Measurements from ENCODE around the gene FBXL19.
"Not testable (repeated sequence)": the region's sequence is repeated elsewhere in the genome, so short reads cannot be mapped to it uniquely, and the experiment has no call there.

Gene FBXL19, protein sequence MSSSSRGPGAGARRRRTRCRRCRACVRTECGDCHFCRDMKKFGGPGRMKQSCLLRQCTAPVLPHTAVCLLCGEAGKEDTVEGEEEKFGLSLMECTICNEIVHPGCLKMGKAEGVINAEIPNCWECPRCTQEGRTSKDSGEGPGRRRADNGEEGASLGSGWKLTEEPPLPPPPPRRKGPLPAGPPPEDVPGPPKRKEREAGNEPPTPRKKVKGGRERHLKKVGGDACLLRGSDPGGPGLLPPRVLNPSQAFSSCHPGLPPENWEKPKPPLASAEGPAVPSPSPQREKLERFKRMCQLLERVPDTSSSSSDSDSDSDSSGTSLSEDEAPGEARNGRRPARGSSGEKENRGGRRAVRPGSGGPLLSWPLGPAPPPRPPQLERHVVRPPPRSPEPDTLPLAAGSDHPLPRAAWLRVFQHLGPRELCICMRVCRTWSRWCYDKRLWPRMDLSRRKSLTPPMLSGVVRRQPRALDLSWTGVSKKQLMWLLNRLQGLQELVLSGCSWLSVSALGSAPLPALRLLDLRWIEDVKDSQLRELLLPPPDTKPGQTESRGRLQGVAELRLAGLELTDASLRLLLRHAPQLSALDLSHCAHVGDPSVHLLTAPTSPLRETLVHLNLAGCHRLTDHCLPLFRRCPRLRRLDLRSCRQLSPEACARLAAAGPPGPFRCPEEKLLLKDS

DNA sequence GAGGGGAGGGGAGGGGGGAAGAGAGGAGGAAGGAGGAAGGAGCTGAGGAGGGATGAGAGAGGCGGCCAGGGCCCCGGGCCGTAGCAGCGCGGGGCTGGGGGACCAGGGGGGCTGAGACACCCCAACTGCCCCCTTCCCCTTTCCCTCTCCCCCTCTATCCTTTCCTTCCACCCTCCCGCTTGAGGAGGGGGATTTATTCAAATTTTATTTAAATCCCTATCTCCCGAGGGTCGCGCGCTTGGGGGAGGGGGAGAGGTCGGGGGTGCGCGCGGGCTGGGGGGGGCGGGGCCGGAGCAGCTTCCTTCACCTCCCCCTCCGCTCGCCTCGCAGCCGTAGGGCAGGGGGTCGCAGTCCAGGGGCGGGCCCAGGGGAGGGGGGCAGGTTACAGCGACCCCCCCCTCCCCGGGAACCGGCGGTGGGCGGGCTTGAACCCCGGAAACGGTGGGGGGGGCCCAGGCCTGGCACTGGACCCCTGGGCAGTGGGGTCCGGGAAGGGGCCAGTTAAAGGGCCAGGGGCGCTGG lies at the start of gene FBXL19:
FBXL19 (plus strand) TSS at position 19 of the 522 bp plus-strand sequence. CDS start 2,183 bp downstream, outside the sequence.
- DNase-seq, result no peak

DNA sequence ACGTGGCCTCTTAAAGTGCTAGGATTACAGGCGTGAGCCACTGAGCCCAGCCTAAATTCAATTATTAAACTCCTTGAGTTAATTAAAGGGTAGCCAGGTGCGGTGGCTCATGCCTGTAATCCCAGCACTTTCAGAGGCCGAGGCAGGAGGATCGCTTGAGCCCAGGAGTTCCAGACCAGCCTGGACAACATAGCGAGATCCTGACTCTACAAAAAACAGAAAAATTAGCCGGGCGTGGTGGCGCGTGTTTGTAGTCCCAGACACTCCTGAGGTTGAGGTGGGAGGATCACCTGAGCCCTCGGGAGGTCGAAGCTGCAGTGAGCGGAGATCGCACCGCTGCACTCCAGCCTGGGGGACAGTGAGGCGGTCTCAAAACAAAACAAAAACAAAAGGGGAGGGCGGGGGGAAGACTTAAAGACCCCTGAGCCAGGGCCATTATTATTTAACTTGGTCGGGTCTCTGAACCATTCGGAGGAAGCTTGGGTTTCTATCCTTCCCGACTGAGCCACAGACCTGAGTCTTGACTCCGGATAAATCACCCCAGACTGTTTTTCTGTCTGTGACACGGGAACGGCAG lies 49.0 kb upstream of the FBXL19 start:
- DNase-seq, result no peak

DNA sequence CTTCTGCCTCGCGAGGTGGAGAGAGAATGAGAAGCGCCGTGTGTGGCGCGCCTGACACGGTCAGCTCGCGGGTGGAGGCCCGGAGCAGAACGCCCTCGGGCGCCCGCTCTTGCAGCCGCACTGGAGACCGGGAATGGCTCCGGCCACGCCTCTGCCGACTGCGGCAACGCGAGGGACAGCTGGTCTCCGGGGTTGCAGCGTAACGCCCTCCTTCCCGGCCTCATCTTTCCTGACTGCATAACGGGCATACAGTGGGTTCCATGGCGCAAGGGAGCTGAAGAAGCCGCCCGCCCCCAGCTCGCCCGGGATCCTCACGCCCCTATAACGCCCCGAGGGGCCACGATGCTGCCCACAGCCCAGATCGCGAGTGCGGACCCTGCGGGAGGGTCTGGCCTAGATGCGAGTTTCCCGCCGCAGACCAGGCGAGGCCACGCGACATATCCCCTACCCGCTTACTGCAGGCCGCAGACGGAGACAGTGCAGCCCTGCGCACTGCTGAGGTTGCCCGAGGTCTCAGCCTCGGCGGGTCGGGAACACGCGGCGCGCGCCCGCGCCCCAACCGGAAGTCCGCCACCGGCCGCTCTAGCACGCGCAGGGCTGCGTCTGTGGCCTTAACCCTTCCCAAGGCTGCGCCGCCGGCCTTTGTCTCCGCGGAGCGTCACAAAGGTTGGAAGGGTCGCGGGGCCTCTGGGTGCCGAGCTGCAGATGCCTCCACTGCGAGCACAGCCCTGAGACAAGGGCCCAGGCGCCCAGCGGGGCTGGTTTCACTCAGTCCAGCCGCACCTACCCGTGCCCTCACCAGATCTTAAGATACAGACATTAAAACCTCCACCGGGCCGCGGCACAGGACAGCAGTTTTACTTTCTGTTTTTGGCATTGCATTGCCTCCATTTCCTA lies 48.3 kb upstream of the FBXL19 start:
- DNase-seq, result peak; percentile 91

GRCh38 chr16:30875871-30876801 lies 47.2 kb upstream of the FBXL19 start:
- DNase-seq, result peak; percentile 72

- DNase-seq, result no peak
Measured at GRCh38 chr16:30876867-30877266, 46.5 kb upstream of the FBXL19 start.

DNA sequence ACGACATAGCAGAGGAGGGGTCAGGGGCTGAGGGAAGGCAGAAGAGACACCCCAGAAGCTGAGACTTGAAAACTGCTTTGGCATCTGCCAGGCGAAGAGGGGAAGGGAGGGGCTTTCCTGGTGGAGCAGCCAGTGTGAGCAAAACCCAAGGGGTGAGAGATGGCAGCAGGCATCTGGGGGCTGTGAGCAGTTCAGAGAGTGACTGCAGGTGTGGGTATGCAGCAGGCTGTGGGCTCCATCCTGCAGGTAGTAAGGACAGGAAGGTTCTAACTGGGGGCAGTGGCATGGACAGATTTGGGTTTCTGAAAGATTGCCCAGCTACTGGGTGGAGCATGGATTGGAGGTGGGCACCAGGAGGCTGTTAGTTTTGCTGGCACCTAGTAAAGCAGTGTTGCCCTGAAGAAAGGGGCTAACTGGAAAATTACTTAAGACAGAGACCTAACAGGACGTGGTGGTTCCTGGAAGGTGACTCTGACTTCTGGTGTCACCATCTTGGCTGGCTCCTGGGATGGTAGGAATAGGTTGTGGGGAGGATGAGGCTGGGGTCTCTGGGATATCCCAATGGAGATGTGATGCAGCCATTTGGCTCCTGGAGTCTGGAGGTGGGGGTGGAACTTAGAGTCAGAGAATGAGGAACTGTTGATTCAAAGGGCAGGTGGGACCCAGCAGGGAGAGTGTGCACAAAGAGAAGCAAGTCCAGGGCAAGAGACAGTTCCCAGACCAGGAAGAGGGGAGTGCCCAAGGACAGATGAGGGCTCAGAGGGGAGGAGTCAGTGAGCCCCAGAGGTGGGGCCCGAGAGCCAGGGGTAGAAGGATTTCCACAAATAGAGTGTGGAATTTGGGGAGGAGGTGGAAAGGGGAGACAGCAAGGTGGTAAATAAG lies 40.7 kb upstream of the FBXL19 start:
- DNase-seq, result no peak

GRCh38 chr16:30884760-30885159 lies 38.6 kb upstream of the FBXL19 start:
- no peak for DNase-seq

DNA sequence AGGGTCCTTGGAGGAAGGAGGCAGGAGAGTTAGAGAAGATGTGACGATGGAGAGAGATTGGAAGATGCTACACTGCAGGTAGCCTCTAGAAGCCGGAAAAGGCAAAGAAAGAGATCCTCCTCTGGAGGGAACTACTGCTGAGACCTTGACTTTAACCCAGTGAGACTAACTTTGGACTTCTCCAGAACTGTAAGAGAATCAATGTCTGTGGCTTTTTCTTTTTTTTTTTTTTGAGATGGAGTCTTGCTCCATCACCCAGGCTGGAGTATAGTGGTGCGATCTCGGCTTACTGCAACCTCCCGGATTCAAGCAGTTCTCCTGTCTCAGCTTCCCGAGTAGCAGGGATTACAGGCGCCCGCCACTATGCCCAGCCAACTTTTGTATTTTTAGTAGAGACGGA lies 38.2 kb upstream of the FBXL19 start:
- no peak for DNase-seq

DNA sequence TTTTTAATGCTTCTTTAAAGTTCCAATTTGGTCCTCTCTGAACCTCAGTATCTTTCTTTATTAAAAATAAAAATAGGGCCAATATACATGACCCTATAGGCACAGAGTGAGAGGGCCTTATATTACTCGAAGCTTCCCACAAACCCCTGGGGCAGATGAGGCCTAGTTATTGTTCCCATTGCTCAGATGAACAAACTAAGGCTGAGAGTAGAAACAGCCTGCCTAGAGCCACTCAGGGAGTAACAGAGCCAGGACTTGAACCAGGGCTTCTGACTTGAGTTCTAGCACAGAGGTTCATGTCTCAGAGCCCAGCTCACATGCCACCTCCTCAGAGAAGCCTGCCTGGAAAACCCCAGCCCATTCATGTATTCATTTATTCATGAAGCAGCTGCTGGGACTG lies 37.2 kb upstream of the FBXL19 start:
- no peak for DNase-seq

DNA sequence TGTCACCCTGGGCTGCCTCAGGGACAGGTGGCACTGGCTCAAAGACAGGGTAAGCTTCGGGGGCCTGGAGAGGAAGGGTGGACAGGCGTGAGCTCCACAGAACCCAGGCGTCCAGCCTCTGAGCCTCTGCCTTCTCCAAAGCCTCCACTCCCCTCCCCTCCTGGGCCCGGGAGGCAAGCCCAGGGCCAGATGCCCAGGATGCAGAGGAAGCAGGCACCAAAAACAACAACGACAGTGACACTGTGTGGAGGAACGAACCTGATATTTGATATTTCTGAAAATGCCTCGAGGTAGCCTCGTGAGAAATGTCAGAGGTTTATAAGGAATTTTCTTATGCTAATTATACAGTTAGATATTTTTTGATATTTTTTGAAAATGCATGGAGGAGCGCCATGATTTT lies 35.4 kb upstream of the FBXL19 start:
- no peak for DNase-seq

DNA sequence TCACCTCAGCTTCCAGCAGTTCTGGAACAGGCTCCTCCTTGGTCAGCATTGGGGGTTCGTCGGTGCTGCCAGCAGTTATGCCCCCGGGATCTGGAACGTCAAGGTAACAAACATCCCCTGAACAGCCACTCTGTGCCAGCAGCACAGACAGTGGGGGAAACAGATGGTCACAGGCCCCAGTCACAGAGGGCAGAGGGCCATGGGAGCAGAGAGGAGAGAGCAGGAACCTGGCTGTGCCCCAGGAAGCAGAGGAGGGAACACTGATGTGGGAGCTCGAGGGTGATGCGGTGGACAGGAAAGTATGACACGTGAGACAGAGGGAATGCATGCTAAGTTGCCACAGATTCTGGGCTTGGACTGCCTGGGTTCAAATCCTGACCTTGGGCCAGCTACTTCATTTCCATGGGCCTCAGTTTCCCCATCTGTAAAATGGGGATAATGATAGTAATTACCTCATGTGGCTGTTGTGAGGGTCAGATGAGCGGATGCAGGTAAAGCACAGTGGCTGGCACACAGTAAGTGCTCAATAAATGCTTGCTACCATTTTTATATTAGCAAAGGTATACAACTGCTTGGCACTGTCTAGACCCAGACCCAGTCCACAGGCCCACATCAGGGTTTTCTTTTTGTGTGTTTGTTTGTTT lies 34.4 kb upstream of the FBXL19 start:
- no peak for DNase-seq

- DNase-seq, result no peak
Measured at GRCh38 chr16:30889721-30890120, 33.7 kb upstream of the FBXL19 start.

DNA sequence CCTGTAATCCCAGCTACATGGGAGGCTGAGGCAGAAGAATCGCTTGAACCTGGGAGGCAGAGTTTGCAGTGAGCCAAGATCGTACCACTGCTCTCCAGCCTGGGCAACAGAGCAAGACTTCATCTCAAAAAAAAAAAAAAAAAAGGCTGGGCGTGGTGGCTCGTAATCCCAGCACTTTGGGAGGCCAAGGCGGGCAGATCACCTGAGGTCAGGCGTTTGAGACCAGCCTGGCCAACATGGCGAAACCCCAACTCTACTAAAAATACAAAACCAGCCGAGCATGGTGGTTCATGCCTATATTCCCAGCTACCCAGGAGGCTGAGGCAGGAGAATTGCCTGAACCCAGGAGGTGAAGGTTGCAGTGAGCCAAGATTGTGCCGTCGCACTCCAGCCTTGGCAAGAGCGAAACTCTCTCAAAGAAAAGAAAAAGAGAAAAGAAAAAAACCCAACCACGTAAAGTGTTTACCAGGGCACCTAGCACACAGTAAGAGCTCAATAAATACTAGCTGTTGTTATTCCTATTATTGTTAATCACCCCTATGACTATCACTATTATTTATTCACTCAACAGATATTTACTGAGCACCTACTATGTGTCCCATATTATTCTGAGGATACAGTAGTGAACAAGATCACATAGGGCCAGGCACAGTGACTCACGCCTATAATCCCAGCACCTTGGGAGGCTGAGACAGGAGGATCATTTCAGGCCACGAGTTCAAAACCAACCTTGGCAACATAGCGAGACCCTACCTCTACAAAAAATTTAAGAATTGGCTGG lies 32.1 kb upstream of the FBXL19 start:
- not testable (repeated sequence) for DNase-seq

GRCh38 chr16:30892670-30893416 lies 30.5 kb upstream of the FBXL19 start:
- DNase-seq, result no peak

DNA sequence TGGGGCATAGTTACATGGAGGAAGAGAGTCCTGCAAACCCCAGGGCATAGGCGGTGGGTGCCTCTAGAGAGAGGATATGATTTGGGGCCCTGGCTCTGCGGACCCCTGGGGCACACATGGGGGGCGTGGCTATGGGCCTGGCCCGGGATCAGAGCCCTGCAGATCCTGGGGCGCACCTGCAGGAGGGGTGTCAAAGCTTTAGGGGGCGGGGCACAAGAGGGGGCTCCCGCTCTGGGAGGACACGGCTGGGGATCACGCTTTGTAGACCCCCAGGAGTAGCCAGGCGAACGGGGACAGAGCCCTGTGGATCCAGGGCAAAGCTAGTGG lies 30.0 kb upstream of the FBXL19 start:
- DNase-seq, result no peak

DNA sequence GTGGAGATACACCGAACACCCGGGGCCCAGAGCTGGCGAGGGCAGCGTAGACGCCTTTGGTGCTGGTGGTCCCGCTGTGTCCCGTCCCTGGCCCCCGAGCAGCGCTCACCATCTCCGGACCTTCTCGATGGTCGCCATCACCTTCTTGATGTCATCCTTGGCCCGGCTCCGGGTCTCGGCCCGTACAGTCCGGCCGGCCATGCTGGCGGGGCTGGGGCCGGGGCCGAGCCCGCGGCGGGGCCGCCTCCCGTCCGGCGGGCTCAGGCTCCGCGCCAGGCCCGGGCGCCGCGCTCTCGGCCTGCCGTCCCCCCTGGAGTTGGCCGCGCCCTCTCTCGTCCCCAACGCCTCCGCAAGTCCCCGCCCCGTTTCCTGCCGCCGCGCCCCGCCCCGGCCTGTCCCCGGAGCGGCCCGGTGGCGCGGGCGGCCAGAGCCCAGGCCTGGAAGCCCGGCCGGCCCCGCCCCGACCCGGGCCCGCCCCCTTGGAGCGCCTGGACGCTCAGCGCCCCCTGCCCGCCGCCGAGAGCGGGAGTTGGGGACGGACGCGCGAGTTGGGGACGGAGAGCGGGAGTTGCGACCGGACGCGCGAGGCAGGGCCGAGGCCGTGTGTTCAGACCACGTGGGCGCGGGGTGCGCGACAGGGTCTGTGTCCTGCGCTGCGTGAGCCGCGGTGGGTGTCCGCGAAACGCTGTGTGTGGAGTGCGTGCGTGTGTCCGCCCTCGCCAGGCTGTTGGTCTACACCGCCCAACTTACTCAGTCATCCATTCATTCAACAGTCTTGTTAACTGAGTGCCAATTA lies 29.4 kb upstream of the FBXL19 start, which contains the start of gene BCL7C:
BCL7C (minus strand) TSS at position 334 of the 796 bp plus-strand sequence; CDS start at position 201, 133 bp downstream.
- peak; percentile 81 for DNase-seq
